GM03348 (cell line): ENCODE measurements around the gene GRAMD4.

ENCODE experiments used
- DNase-seq: peaks from one replicate; pipeline ENCODE4 v3.0.0; 2012; ENCODE audit warnings: low spot score

GRAMD4 gene

GRCh38 chr22:46583571-46583970, 36.6 kb upstream of the GRAMD4 start:
- DNase-seq: no peak

DNA sequence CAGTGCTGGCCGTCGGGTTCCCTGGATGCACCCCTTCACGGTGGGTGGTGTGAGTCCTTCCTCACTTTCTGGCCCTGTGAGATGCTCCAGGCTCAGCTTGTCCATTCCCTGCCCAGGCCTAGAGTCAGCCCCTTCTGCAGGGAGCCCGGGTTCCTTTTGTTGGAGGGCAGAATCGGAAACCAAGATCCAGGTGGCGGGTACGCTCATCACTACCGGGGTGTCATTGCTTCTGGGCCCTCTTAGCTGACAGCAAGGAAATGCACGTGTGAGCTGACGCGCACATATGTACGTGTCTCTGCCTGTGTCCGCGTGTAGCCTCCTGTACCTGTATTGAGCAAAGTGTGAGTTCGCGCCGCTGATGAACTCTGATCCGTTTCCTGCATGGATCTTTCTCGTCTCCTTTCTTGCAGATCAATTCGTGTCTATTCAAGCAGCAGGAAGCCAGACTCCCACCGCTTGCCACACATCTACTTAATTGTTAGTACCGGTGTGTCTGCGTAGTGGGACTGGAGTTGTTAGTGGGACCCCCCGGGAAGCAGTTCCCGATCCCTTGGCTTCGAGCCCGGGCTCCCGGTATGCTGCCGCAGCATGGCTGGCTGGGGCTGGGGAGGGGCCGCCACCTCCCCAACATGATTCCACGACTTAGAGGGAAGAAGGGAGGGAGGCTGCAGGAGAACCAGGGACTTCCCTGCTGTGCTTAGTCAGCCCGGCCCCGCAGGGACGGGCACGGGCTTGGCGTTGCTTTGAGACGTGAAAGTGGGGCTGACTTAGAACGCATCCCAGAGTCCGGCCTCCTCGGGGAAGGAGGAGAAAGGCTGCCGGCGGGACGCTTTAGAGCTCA, 35.9 kb upstream of the GRAMD4 start:
- DNase-seq: no peak

GRCh38 chr22:46585340-46586122, 34.7 kb upstream of the GRAMD4 start:
- DNase-seq: no peak

DNA sequence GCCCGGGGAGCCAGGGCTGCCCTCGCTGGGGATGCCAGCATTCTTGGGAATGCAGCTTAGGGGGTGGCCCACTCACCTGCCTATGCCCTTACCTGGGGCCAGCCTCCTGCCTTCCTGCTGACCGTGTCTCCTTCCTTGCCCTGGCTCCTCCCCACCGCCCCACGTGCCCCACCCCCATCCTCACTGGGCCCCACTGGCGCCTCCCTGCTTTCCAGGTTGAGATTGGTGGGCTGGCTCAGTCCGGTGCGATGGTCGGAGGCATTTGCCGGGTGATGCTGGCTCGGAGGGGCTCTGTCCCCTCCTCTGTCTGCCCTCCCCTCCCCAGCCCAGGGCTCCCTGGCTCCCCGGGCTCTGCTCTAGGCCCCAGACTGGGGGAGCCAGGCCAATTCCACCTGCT, 34.1 kb upstream of the GRAMD4 start:
- no peak for DNase-seq

DNA sequence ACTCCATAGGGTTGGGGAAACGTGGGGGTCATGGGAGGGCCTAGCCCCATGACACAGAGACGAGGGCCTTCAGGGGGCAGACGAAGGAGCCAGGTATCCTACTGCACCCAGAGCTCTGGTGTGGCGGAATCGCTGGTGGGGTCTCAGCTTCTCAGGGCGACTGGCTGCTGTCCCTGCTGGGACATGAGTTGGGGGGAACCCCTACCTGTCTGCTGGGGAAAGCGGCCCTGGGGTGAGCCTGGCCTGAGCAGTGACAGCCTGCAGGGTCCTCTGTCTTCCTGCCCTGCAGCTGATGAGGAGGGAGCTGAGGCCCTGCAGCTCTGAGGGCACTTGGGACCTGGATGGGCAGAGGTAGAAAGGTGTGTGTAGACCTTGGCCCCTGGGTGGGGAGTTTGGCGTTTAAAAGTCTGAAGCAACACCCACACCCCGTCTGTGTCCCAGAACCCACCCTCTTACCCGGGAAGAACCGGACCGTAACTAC, 33.6 kb upstream of the GRAMD4 start:
- DNase-seq: no peak

- no peak for DNase-seq
These were observed 33.1 kb upstream of the GRAMD4 start for GRCh38 chr22:46587061-46587460.

DNA sequence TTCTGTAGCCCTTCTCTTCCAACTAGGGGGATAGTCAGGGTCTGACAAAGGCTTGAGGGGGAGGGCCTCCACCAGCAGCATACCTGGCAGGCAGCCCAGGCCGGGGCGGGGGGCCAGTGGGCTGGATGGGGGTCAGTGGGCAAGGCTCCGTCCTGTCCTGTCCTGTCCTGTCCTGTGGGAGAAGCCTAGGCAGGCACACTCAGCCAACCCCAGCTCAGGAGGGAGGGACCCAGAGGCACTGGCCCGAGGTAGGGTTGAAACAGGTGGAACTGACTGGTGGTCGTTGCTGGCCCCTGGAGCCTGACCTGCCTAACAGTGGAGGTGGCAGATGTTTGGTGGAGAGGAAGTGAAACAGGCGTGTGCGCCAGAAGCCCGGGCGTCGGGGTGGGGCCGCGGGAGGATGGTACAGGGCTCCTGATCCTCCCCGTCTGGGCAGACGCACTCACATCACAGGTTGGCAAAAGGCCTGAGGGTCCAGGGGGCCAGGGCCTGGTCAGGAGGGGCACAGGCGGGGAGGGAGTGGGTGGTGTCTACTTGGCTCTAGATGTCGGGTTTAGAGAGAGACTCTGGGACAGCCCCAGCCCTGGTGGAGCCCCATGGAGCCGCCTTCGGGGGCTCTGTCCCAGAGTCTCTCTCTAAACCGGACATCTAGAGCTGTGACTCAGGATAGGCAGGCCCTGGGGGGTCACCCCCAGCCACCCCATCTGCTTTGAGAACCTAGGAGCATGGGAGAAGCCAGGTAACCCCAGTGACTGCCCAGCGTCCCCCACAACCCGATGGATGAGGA, 32.5 kb upstream of the GRAMD4 start:
- no peak for DNase-seq

- DNase-seq: no peak
These were observed 31.7 kb upstream of the GRAMD4 start for GRCh38 chr22:46588279-46589140.

DNA sequence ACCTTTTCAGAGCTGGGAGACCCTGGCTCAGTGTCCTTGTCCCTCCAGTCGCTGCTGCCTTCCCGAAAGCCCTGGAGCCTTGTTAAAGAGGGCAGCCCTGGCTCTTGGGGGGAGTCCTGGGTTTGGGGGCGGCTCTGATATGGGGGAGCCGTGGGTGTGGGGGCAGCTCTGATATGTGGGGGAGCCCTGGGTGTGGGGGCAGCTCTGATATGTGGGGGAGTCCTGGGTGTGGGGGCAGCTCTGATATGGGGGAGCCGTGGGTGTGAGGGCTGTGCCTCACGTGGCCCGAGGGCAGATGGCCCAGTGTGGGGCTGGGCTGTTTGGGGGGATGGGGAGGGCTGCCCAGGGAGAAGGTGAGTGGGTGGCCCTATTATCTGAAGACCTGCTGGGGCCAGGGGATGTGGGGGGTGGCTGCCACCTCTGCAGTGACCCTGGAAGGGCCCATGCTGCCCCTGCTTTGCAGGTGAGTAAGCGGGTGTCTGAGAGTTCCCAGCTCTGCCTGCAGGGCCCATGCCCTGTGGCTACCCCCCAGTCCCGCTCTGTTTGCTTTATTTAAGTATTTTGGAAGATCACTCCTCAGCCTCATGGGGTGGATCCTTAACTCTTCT, 30.9 kb upstream of the GRAMD4 start:
- no peak for DNase-seq

GRCh38 chr22:46589871-46590271, 30.3 kb upstream of the GRAMD4 start:
- DNase-seq: no peak

DNA sequence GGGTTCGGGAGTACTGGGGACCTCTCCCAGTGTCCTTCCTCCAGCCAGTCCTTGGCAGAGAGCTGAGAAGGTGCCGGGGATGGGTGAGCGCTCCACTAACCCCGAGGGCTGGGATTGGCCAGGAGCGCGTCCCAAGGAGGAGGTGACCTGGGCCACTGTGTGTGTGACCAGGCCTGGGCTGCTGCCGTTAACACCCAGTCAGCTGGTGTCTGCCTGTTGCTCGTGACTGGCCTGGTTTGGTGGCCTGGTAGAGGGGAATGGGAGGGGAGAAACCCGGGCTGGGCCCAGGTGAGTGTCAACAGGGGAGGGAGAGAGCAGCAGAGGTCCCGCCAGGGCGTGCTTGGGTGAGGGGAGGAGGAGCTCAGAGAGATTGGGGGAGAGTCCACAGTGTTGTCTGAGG, 29.9 kb upstream of the GRAMD4 start:
- DNase-seq: no peak

DNA sequence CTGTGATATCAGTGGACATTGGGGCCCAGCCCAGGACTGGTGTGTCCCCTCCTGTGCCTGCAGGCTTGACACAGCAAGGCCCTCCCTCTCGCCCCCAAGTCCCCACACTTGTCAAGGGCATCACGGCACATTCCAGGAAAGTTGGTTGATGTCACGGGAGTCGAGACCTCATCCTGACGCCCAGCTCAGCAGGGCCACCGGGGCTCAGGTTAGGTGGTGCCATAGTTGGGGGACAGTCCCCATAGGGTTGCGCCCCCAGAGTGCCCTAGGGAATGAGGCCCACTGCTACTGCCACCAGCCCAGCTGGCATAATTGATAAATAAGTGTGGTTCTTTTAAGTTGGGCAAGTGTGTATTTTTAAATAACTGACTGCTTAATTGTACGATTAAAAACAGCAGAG, 28.3 kb upstream of the GRAMD4 start:
- DNase-seq: no peak

DNA sequence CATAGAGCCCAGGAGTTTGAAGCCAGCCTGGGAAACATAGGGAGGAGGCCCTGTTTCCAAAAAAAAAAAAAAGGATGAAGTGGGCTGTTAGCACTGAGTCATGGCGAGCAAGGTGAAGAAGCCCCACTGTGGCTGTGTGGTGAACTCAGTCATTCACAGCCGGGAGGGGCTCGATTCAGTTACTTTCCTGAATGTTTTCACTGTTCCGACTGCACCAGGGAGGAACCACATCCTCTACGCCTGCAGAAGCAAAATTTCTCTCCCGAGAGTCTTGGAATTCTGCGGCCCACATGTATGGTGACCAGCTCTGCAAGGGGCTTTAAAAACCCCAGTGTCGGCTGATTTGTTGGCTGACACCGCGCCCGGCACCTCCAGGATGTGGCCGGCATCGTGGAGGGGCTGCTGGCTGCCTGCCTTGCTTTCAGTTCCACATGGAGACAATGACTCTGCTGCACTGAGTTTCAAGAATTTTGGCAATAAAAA, 27.8 kb upstream of the GRAMD4 start:
- peak; percentile 83 for DNase-seq

DNA sequence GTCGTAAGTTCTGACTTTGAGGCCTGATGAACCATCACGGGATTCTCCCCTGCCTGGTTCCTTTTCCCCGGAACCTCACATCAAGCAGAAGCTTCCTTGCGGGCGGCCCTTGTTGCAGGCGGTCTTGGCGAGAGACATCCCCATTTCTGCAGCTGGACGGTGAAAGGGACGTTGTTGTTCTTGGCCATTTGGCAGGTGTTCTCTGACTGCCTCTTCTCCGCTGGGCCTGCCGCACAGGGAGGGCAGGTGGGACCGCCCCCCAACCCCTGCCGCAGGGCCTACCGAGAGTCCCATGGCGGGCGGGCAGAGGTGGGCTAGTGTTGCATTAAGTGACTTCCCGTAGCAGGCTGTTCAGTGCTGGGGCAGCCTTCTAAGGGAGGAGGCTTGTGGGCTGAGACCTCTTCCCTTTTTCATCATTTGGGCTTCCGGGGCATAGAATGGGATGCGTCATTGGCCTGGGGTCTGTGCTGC, 26.9 kb upstream of the GRAMD4 start:
- no peak for DNase-seq

DNA sequence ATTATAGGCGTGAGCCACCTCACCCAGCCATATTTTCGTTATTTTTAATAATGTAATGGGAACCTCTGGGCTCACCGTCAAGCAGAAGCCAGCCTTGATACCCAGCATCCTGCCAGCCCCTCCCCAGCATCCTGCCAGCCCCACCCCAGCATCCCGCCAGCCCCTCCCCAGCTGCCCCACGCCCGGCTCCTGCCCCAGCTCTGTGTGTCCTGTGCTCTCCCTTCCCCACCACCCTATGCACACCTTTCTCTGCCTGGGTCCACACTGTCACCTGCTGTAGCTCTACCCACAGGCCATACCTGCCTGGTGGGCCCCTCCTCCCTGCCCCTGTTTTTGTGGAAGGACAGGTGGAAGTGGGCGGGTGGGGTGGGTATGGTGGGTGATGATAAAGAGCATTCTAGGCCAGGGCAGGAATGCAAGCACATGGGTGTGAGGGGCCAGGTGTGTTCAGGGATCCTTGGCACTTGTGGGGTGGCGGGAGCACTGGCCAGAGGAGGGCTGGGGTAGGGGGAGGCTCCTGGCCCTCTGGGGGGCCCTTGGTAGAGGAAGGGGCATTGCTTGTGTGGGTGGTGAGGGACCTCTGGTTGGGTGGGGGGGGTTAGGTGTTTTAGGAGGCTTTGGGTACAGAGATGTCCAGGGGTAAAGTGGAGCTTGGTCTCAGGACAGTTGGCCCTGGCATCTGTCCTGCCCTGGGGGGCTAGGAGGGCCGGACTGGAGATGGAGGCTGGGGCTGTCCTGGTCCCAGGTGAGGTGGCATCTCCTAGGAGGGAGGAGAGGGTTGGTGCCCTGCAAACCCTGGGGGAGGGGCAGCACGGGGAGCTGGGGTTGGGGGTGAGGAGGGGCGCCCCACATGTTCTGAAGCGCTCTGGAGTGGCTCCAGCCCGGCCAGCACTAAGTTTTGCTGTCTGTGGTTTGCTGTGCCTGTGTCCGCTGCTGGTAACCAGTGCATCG, 25.9 kb upstream of the GRAMD4 start:
- no peak for DNase-seq

- no peak for DNase-seq
These were observed 25.3 kb upstream of the GRAMD4 start for GRCh38 chr22:46594947-46595298.

- no peak for DNase-seq
These were observed 24.6 kb upstream of the GRAMD4 start for GRCh38 chr22:46595545-46595944.

- peak; percentile 56 for DNase-seq
These were observed 24.1 kb upstream of the GRAMD4 start for GRCh38 chr22:46596032-46596441.

- no peak for DNase-seq
These were observed 23.4 kb upstream of the GRAMD4 start for GRCh38 chr22:46596819-46597218.

DNA sequence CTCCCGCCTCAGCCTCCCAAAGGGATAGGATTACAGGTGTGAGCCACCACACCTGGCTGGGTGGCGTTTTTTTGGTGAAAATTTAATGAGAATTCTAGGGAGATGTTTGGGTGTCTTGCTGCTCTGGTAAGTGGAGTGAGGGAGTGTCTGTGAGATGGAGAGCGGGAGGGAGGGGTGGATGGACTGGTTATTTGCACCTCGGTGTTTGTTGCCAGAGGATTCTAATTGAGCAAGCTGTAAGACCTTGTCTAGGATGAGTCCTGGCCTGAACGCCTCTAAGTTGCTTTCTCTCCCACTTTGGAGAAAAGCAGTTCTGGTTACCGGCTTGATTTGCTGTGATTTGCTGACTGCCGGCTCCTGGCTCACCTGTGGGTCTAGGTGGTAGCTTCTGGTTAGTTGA, 22.0 kb upstream of the GRAMD4 start:
- DNase-seq: no peak
